MM.1S (cell line): ENCODE results near the gene SNX25.

ENCODE experiments used
- DNase-seq: peaks from one replicate; pipeline ENCODE4 v3.0.0-alpha.2; 2015
- H2AFZ ChIP-seq: fragments of 300-600 bp; sonication (generic); 2 replicates; pipeline ENCODE4 v1.6.0; 2016; ENCODE audit warnings: antibody characterized with exemption, low read length
- H3F3A ChIP-seq: fragments of 300-600 bp; sonication (generic); 2 replicates; pipeline ENCODE4 v1.6.1; 2016; ENCODE audit warnings: mild to moderate bottlenecking, antibody characterized with exemption, low read length, moderate library complexity, mixed read lengths; ENCODE audit not compliant: insufficient read depth
- H3K27ac ChIP-seq: fragments of 300-600 bp; sonication (generic); 2 replicates; pipeline ENCODE4 v1.5.1; 2016; ENCODE audit warnings: mild to moderate bottlenecking, low read length
- H3K27me3 ChIP-seq: fragments of 300-600 bp; sonication (generic); replicated peaks from 2 replicates; pipeline ENCODE4 v1.6.0; 2016; ENCODE audit warnings: low read length; ENCODE audit not compliant: insufficient read depth
- H3K36me3 ChIP-seq: fragments of 300-600 bp; sonication (generic); replicated peaks from 2 replicates; pipeline ENCODE4 v1.6.1; 2016; ENCODE audit warnings: mild to moderate bottlenecking, low read length, mixed read lengths; ENCODE audit not compliant: insufficient read depth
- H3K4me1 ChIP-seq: fragments of 300-600 bp; sonication (generic); 2 replicates; pipeline ENCODE4 v1.6.1; 2016; ENCODE audit warnings: low read length, mixed read lengths
- H3K4me2 ChIP-seq: fragments of 300-600 bp; sonication (generic); 2 replicates; pipeline ENCODE4 v1.6.0; 2016; ENCODE audit warnings: low read depth, low read length
- H3K4me3 ChIP-seq: fragments of 300-600 bp; sonication (generic); 2 replicates; pipeline ENCODE4 v1.5.1; 2016; ENCODE audit warnings: low read length, mixed read lengths
- H3K79me2 ChIP-seq: fragments of 300-600 bp; sonication (generic); 2 replicates; pipeline ENCODE4 v1.6.1; 2016; ENCODE audit warnings: mixed run types, low read length, mixed read lengths
- H3K9ac ChIP-seq: fragments of 300-600 bp; sonication (generic); 2 replicates; pipeline ENCODE4 v1.6.1; 2016; ENCODE audit warnings: low read length, mixed read lengths
- H3K9me2 ChIP-seq: fragments of 300-600 bp; sonication (generic); replicated peaks from 2 replicates; pipeline ENCODE4 v1.6.1; 2016; ENCODE audit warnings: mild to moderate bottlenecking, low read length, mixed read lengths; ENCODE audit not compliant: insufficient read depth
- H3K9me3 ChIP-seq: fragments of 300-600 bp; sonication (generic); replicated peaks from 2 replicates; pipeline ENCODE4 v1.6.1; 2016; ENCODE audit warnings: mild to moderate bottlenecking, low read length, mixed read lengths; ENCODE audit not compliant: insufficient read depth
- H4K20me1 ChIP-seq: fragments of 300-600 bp; sonication (generic); 2 replicates; pipeline ENCODE4 v1.6.1; 2016; ENCODE audit warnings: mild to moderate bottlenecking, low read length, moderate library complexity, mixed read lengths; ENCODE audit not compliant: insufficient read depth
- EZH2 ChIP-seq: fragments of 300-600 bp; sonication (generic); optimal IDR thresholded peaks from 2 replicates; pipeline ENCODE3; 2017; ENCODE audit warnings: low read depth, mild to moderate bottlenecking, antibody characterized with exemption, low read length, mixed read lengths
- EZH2phosphoT487 ChIP-seq: fragments of 300-600 bp; sonication (generic); IDR thresholded peaks from 2 replicates; pipeline ENCODE4 v1.6.1; 2018; ENCODE audit warnings: antibody characterized with exemption, low read length
- TF ChIP-seq, protein P1 (sequence below): fragments of 300-600 bp; sonication (generic); IDR thresholded peaks from 2 replicates; pipeline ENCODE4 v1.5.1; 2016; ENCODE audit warnings: antibody characterized with exemption, low read length, mixed read lengths

The SNX25 gene

DNA sequence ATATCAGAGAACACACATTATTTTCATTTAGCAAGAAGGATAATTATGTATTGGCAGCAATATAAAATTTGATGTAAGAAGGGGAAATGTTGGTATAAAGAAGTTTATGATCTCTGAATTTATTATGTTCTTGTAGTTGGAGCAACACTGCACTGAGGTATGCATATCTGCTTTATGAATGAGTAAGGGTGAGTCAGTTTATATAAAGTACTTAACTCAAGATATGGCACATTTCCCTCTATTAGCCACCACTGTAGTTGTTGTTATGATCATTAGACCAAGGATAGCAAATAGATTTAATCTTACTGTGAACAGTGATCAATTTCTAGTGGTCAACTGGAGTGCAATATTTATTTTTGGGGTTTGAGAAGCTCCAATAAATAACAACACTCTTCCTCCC lies 66.6 kb downstream of the SNX25 start:
- TF ChIP-seq EZH2phosphoT487 (no peak), EZH2 (no peak)
- TF ChIP-seq, protein P1, sequence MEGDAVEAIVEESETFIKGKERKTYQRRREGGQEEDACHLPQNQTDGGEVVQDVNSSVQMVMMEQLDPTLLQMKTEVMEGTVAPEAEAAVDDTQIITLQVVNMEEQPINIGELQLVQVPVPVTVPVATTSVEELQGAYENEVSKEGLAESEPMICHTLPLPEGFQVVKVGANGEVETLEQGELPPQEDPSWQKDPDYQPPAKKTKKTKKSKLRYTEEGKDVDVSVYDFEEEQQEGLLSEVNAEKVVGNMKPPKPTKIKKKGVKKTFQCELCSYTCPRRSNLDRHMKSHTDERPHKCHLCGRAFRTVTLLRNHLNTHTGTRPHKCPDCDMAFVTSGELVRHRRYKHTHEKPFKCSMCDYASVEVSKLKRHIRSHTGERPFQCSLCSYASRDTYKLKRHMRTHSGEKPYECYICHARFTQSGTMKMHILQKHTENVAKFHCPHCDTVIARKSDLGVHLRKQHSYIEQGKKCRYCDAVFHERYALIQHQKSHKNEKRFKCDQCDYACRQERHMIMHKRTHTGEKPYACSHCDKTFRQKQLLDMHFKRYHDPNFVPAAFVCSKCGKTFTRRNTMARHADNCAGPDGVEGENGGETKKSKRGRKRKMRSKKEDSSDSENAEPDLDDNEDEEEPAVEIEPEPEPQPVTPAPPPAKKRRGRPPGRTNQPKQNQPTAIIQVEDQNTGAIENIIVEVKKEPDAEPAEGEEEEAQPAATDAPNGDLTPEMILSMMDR, result no peak
- Histone ChIP-seq H3K36me3 (no peaks in the 10 kb centered on the region; the same call in 1 of the 2 replicates), H3K27me3 (no peaks in the 10 kb centered on the region), H3K4me2 (no peak overlapping the region), H3K9me3 (no peaks in the 10 kb centered on the region), H3K9me2 (no peaks in the 10 kb centered on the region), H3K9ac (no peak overlapping the region), H2AFZ (no peak overlapping the region), H3K4me3 (no peak overlapping the region), H3K79me2 (peaks cover 40% of the 10 kb centered on the region), H3K27ac (no peak overlapping the region), H3F3A (no peaks in the 10 kb centered on the region), H3K4me1 (0 out of 2 replicates have a peak, but pooled peaks cover 3% of the 10 kb centered on the region), H4K20me1 (no peaks in the 10 kb centered on the region)
- no peak for DNase-seq

DNA sequence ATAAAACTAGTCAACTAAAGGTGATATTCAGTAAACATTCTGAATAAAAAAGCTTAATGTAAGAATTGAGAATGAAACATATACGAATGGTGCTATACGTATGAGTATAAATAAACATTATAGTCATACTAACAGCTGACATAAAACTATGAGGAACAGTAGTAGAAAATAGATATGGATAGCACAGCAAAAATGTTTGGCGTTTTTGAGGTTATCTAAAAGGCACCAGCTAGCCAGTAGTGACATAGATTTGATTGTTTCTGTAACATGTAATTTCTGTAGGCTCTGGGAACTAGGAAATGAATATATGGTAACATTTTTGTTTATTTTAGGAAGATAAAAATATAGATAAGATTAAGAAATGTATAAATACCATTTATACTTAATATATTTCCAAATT lies 69.3 kb downstream of the SNX25 start:
- no peaks in the 10 kb centered on the region for H3K9me3 ChIP-seq
- H3K9me2 ChIP-seq, result no peaks in the 10 kb centered on the region
- DNase-seq, result no peak
- H3K4me3 ChIP-seq, result no peak overlapping the region
- H4K20me1 ChIP-seq, result no peaks in the 10 kb centered on the region
- no peaks in the 10 kb centered on the region for H3F3A ChIP-seq
- H3K4me2 ChIP-seq, result no peak overlapping the region
- 0 out of 2 replicates have a peak, but pooled peaks cover 3% of the 10 kb centered on the region for H3K4me1 ChIP-seq
- TF ChIP-seq, protein P1, result no peak
- no peak for TF ChIP-seq EZH2phosphoT487
- no peak for TF ChIP-seq EZH2
- H3K27ac ChIP-seq, result no peak overlapping the region
- H3K36me3 ChIP-seq, result no peaks in the 10 kb centered on the region; the same call in 1 of the 2 replicates
- H3K79me2 ChIP-seq, result peaks cover 14% of the 10 kb centered on the region; the same call in 1 of the 2 replicates
- H3K27me3 ChIP-seq, result no peaks in the 10 kb centered on the region
- no peak overlapping the region for H3K9ac ChIP-seq
- H2AFZ ChIP-seq, result no peak overlapping the region

DNA sequence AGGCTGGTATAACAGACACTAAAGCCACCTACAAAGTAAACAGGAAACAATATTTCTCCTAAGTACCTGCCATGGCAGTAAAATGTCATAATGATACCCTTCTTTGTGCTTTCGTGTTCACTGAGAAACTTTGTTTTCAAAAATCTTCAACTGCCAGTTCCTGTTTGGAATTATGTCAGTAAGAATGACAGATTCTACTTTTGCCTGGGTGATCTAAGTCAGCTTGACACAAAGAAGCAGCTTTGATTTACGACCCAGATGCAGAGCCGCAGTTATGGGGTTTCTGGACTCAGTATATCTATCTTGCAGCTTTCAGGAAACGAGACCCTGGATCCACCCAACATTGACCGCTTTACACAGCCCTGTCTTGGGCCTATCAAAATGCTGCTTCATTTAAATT lies 71.2 kb downstream of the SNX25 start:
- 0 out of 2 replicates have a peak, but pooled peaks cover 3% of the 10 kb centered on the region for H3K4me1 ChIP-seq
- no peaks in the 10 kb centered on the region; the same call in 1 of the 2 replicates for H3K36me3 ChIP-seq
- no peaks in the 10 kb centered on the region for H3K9me3 ChIP-seq
- H3K9ac ChIP-seq, result no peak overlapping the region
- H4K20me1 ChIP-seq, result no peaks in the 10 kb centered on the region
- no peaks in the 10 kb centered on the region for H3K27me3 ChIP-seq
- no peak for DNase-seq
- H3K27ac ChIP-seq, result no peak overlapping the region
- H3K4me3 ChIP-seq, result no peak overlapping the region
- H3F3A ChIP-seq, result no peaks in the 10 kb centered on the region
- TF ChIP-seq EZH2 (no peak), EZH2phosphoT487 (no peak)
- TF ChIP-seq, protein P1, result no peak
- no peaks in the 10 kb centered on the region for H3K9me2 ChIP-seq
- H2AFZ ChIP-seq, result no peak overlapping the region
- no peak overlapping the region for H3K4me2 ChIP-seq
- H3K79me2 ChIP-seq, result 0 out of 2 replicates have a peak, but pooled peaks cover 9% of the 10 kb centered on the region
